CD4-positive, alpha-beta T cell (primary cell): Measurements from ENCODE around the gene SLC23A1. TPM values are rescaled to one million over a fixed set of nuclear protein-coding genes. Genes with fewer than 3 reads are reported as not detected.

Source experiments
- ATAC-seq: fragments of 200-7000 bp; cut with Tn5 transposase; one replicate; pipeline ENCODE4 v1.10.0; 2022; ENCODE audit warnings: mild to moderate bottlenecking; ENCODE audit not compliant: poor library complexity
- CTCF ChIA-PET: fragments of 350-600 bp; sonication (Branson Sonifier 250); formaldehyde crosslinking; loops from one replicate; lab custom pipeline; 2021; ENCODE audit warnings: antibody characterized with exemption, inconsistent platforms; lab: Charles Lee
- POLR2A ChIA-PET: fragments of 350-600 bp; sonication (Branson Sonifier 250); formaldehyde crosslinking; loops from one replicate; lab custom pipeline; 2021; ENCODE audit warnings: antibody characterized with exemption, inconsistent platforms; lab: Charles Lee
- DNase-seq, 14 experiments: peaks; one replicate each; pipeline ENCODE4 v3.0.0-alpha.2; 2013 to 2020; ENCODE audit warnings: mixed read lengths in 2 of 14
- H3K27ac ChIP-seq, 2 donors: one replicate each; pipeline versions ENCODE4 v1.5.1 to v1.7.0; 2013; ENCODE audit warnings: low read length in 2 of 2, low read depth in 1 of 2, mild to moderate bottlenecking in 1 of 2
- H3K27me3 ChIP-seq, 2 experiments: 1 replicate in 1 of 2; 2 replicates in 1 of 2; pipeline versions ENCODE4 v1.6.1 to v1.7.0; 2013; ENCODE audit warnings: low read length in 2 of 2, control low read depth in 1 of 2, mild to moderate bottlenecking in 1 of 2, moderate library complexity in 1 of 2; ENCODE audit not compliant: insufficient read depth in 2 of 2, control insufficient read depth in 1 of 2
- H3K36me3 ChIP-seq: one replicate; pipeline ENCODE4 v1.6.1; 2013; ENCODE audit warnings: low read length, control low read depth; ENCODE audit not compliant: insufficient read depth
- H3K4me1 ChIP-seq: one replicate; pipeline ENCODE4 v1.6.1; 2013; ENCODE audit warnings: low read length, control low read depth; ENCODE audit not compliant: insufficient read depth
- H3K4me3 ChIP-seq: one replicate; pipeline ENCODE4 v1.5.1; 2013; ENCODE audit warnings: mild to moderate bottlenecking, low read length, moderate library complexity
- H3K9me3 ChIP-seq, 2 experiments: 1 replicate in 1 of 2; 2 replicates in 1 of 2; pipeline versions ENCODE4 v1.6.1 to v1.7.0; 2013; ENCODE audit warnings: low read length in 2 of 2, mild to moderate bottlenecking in 2 of 2, control low read depth in 1 of 2, moderate library complexity in 1 of 2; ENCODE audit not compliant: control insufficient read depth in 1 of 2, insufficient read depth in 1 of 2
- H3K27ac Mint-ChIP-seq: one replicate; pipeline ENCODE4 v1.8.0; 2020; ENCODE audit warnings: mixed read lengths
- H3K27me3 Mint-ChIP-seq: one replicate; pipeline ENCODE4 v1.8.0; 2021; ENCODE audit warnings: mixed read lengths
- H3K36me3 Mint-ChIP-seq: one replicate; pipeline ENCODE4 v1.8.0; 2021; ENCODE audit warnings: low read depth, mixed read lengths
- H3K4me1 Mint-ChIP-seq: one replicate; pipeline ENCODE4 v1.8.0; 2021; ENCODE audit warnings: low read depth, mixed read lengths
- H3K4me3 Mint-ChIP-seq: one replicate; pipeline ENCODE4 v1.8.0; 2020; ENCODE audit warnings: mild to moderate bottlenecking, mixed read lengths
- H3K9me3 Mint-ChIP-seq: one replicate; pipeline ENCODE4 v1.8.0; 2020; ENCODE audit warnings: mixed read lengths
- CTCF ChIP-seq: fragments of 200-600 bp; IDR thresholded peaks from one replicate; pipeline ENCODE4 v1.8.0; 2022; ENCODE audit warnings: antibody characterized with exemption, mild to moderate bottlenecking
- intact Hi-C, 2 experiments: fragments of 100-400 bp; cut with DNase I in 1 of 2; cut with micrococcal nuclease in 1 of 2; formaldehyde crosslinking; loops; one replicate each; pipeline versions ENCODE4 v1.15.1 to v1.9.0; 2023 to 2025; cut with DNase I, micrococcal nuclease
- total RNA-seq, 174 experiments: library from RNA in 2 of 174; stranded (reverse) in 2 of 174; gene quantifications; one replicate each; pipeline ENCODE4 v1.2.3 and lab custom pipeline; 2021 to 2026

SLC23A1 gene
- total RNA-seq, 2 experiments from 2014 or later: not detected

GRCh38 chr5:139419226-139420192 lies 36.4 kb upstream of the SLC23A1 start:
- ATAC-seq (no peak), DNase-seq (no peak)
- Histone ChIP-seq H3K27ac (no peak overlapping the region), H3K4me1 (peaks cover 14% of the 10 kb centered on the region), H3K36me3 (peaks cover 11% of the 10 kb centered on the region), H3K4me3 (no peak overlapping the region), H3K27me3 (no peaks in the 10 kb centered on the region), H3K9me3 (no peaks in the 10 kb centered on the region)
- ChIA-PET CTCF (interaction anchor here (0.9 to 7.2 kb wide), 5 partner anchors 17 to 99 kb away, joined by 3 to 132 read pairs (median 3); partner anchors contain the start of gene DNAJC18), POLR2A (interaction anchor here (1.9 kb wide), 1 partner anchor 16 kb away, joined by 5 read pairs; the partner anchor contains the start of gene SPATA24)
- TF ChIP-seq CTCF: no peak
- Mint-ChIP-seq H3K4me1 (peaks cover 28% of the 10 kb centered on the region), H3K9me3 (no peaks in the 10 kb centered on the region), H3K27me3 (no peaks in the 10 kb centered on the region), H3K4me3 (no peak overlapping the region), H3K27ac (no peak overlapping the region), H3K36me3 (peaks cover 46% of the 10 kb centered on the region)
- intact Hi-C loops: loop anchor here (5.0 to 10.0 kb wide), 4 partner anchors 53 to 348 kb away; partner anchors contain the start of gene SMIM33 (in 1 of the 2)

DNA sequence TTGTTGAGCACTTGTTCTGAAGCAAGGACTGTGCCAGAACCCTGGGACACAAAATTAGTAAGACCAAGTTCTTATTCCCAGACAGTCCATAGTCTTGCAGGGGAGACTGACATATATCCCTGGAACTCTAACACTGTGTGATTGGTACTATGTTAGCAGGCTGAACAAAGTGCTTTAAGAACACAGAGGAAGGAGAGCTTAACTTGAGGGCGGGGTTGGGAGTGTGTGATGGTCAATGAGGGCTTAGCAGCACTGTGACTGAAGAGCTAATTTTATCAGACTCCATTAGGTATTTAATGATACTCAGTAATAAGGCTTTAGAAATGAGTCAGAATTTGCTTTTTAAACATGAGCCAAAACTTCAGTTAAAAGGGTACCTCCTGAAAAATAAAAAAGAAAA lies 35.7 kb upstream of the SLC23A1 start:
- ChIA-PET POLR2A (interaction anchor here (1.9 kb wide), 1 partner anchor 15 kb away, joined by 5 read pairs; the partner anchor contains the start of gene SPATA24), CTCF (interaction anchor here (2.0 to 7.2 kb wide), 2 partner anchors 94 to 99 kb away, joined by 5 to 132 read pairs; no protein-coding TSS in a partner anchor)
- intact Hi-C loops: no loop called here
- H3K9me3 ChIP-seq: no peaks in the 10 kb centered on the region
- no peak for TF ChIP-seq CTCF
- Mint-ChIP-seq H3K4me1 (peaks cover 31% of the 10 kb centered on the region), H3K9me3 (no peaks in the 10 kb centered on the region), H3K4me3 (no peak overlapping the region), H3K36me3 (peaks cover 42% of the 10 kb centered on the region), H3K27me3 (no peaks in the 10 kb centered on the region), H3K27ac (no peak overlapping the region)
- no peaks in the 10 kb centered on the region for H3K27me3 ChIP-seq
- ATAC-seq: no peak
- no peak for DNase-seq
- H3K4me1 ChIP-seq: peaks cover 19% of the 10 kb centered on the region
- no peak overlapping the region for H3K4me3 ChIP-seq
- H3K36me3 ChIP-seq: peaks cover 5% of the 10 kb centered on the region
- no peak overlapping the region for H3K27ac ChIP-seq

DNA sequence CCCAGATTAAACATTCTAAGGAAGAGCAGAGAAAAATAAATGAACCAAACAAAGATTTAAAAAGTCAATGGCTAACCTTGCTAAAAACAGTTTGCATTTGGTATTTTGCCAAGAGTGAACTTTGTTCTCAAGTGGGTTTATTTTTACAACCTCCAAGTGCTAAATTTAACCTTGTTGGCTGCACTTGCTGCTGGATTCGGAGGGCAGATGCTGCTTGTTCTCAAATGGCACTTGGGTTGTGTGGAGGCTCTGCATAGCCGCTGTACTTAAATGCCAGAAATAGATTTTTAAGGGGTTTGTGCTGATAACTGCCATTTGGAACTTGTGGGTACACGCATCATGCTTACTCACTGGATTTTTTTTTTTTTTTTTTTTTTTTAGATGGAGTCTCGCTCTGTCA lies 34.1 kb upstream of the SLC23A1 start:
- no peak overlapping the region for H3K27ac Mint-ChIP-seq
- POLR2A ChIA-PET: no interaction called here
- peaks cover 37% of the 10 kb centered on the region for H3K36me3 Mint-ChIP-seq

More for the DNA sequence above, 34.1 kb upstream of the SLC23A1 start:
- intact Hi-C loops: no loop called here
- H3K9me3 ChIP-seq: no peaks in the 10 kb centered on the region
- Mint-ChIP-seq H3K27me3 (no peaks in the 10 kb centered on the region), H3K9me3 (no peaks in the 10 kb centered on the region), H3K4me1 (peaks cover 25% of the 10 kb centered on the region), H3K4me3 (no peak overlapping the region)
- H3K4me1 ChIP-seq: peaks cover 19% of the 10 kb centered on the region
- no peak for ATAC-seq
- CTCF ChIA-PET: interaction anchor here (1.0 kb wide), 1 partner anchor 103 kb away, joined by 3 read pairs; no protein-coding TSS in a partner anchor
- no peak overlapping the region for H3K4me3 ChIP-seq
- no peak for TF ChIP-seq CTCF
- peaks cover 5% of the 10 kb centered on the region for H3K36me3 ChIP-seq
- no peaks in the 10 kb centered on the region for H3K27me3 ChIP-seq
- no peak overlapping the region for H3K27ac ChIP-seq
- no peak for DNase-seq
